IMR-90 (cell line): ENCODE data around the gene MAGEB6B. TPM values are rescaled to one million over a fixed set of nuclear protein-coding genes. Genes with fewer than 3 reads are reported as not detected.

Source experiments
- ATAC-seq: fragments of 200-7000 bp; cut with Tn5 transposase; 2 replicates; pipeline ENCODE4 v1.9.1; 2020; ENCODE audit warnings: low read depth, mild to moderate bottlenecking, moderate library complexity
- BruUV-seq: library from RNA; stranded (reverse); fragments of 400-500 nt; replicated peaks from 2 replicates; lab custom pipeline; 2021; lab: Mats Ljungman, UMichigan
- CTCF ChIA-PET: fragments of 300-600 bp; formaldehyde crosslinking; extraction: SDS; loops from one replicate; lab custom pipeline; 2021; ENCODE audit warnings: antibody characterized with exemption; lab: Yijun Ruan, JAX
- POLR2A ChIA-PET: fragments of 300-600 bp; sonication (Branson Sonifier 250); formaldehyde crosslinking; loops from one replicate; lab custom pipeline; 2022; ENCODE audit warnings: antibody characterized with exemption; ENCODE audit not compliant: unreplicated experiment; lab: Charles Lee
- DNase-seq: peaks from one replicate; pipeline ENCODE4 v3.0.0; 2013
- H2AFZ ChIP-seq: replicated peaks from 2 replicates; pipeline ENCODE3; 2013; ENCODE audit warnings: low read length, mild to moderate bottlenecking; ENCODE audit not compliant: poor library complexity
- H2AK5ac ChIP-seq: 2 replicates; pipeline ENCODE4 v1.6.1; 2013; ENCODE audit warnings: low read depth, low read length, inconsistent platforms
- H2AK9ac ChIP-seq: replicated peaks from 2 replicates; pipeline ENCODE3; 2013; ENCODE audit warnings: mild to moderate bottlenecking, low read depth, low read length, moderate library complexity; ENCODE audit not compliant: poor library complexity
- H2BK120ac ChIP-seq: 2 replicates; pipeline ENCODE4 v1.6.1; 2013; ENCODE audit warnings: low read depth, low read length, inconsistent platforms
- H2BK15ac ChIP-seq: 3 replicates; pipeline ENCODE4 v1.6.1; 2013; ENCODE audit warnings: low read depth, low read length, inconsistent platforms
- H2BK20ac ChIP-seq: 2 replicates; pipeline ENCODE4 v1.6.1; 2013; ENCODE audit warnings: low read depth, mild to moderate bottlenecking, inconsistent platforms, low read length, moderate library complexity
- H2BK5ac ChIP-seq: 2 replicates; pipeline ENCODE4 v1.6.1; 2013; ENCODE audit warnings: mild to moderate bottlenecking, low read depth, low read length, inconsistent platforms; ENCODE audit not compliant: poor library complexity, severe bottlenecking
- H3K14ac ChIP-seq: replicated peaks from 2 replicates; pipeline ENCODE4 v1.6.1; 2013; ENCODE audit warnings: low read depth, low read length, inconsistent platforms
- H3K18ac ChIP-seq: 2 replicates; pipeline ENCODE4 v1.6.1; 2013; ENCODE audit warnings: low read depth, low read length, control low read depth
- H3K23ac ChIP-seq: 2 replicates; pipeline ENCODE4 v1.6.1; 2013; ENCODE audit warnings: low read depth, low read length, inconsistent platforms
- H3K27ac ChIP-seq: 2 replicates; pipeline ENCODE4 v1.5.1; 2013; ENCODE audit warnings: mild to moderate bottlenecking, control low read depth, low read length; ENCODE audit not compliant: insufficient read depth
- H3K27me3 ChIP-seq: 2 replicates; pipeline ENCODE4 v1.6.1; 2013; ENCODE audit warnings: low read length; ENCODE audit not compliant: control insufficient read depth, insufficient read depth
- H3K36me3 ChIP-seq: 2 replicates; pipeline ENCODE4 v1.6.1; 2013; ENCODE audit warnings: low read length, mixed read lengths; ENCODE audit not compliant: control insufficient read depth, insufficient read depth
- H3K4ac ChIP-seq: 2 replicates; pipeline ENCODE4 v1.6.1; 2013; ENCODE audit warnings: low read depth, low read length, inconsistent platforms
- H3K4me1 ChIP-seq: 2 replicates; pipeline ENCODE4 v1.6.1; 2013; ENCODE audit warnings: low read length, mixed read lengths; ENCODE audit not compliant: control insufficient read depth, insufficient read depth
- H3K4me2 ChIP-seq: 2 replicates; pipeline ENCODE4 v1.6.1; 2013; ENCODE audit warnings: low read depth, mild to moderate bottlenecking, control low read depth, low read length, moderate library complexity
- H3K4me3 ChIP-seq: 2 replicates; pipeline ENCODE4 v1.5.1; 2013; ENCODE audit warnings: low read depth, mild to moderate bottlenecking, control low read depth, low read length, moderate library complexity; ENCODE audit not compliant: insufficient read depth
- H3K56ac ChIP-seq: 2 replicates; pipeline ENCODE4 v1.6.1; 2013; ENCODE audit warnings: low read length, inconsistent platforms; ENCODE audit not compliant: insufficient read depth; ENCODE audit errors: extremely low read depth
- H3K79me1 ChIP-seq, 2 experiments: 2 replicates each; pipeline ENCODE4 v1.6.1; 2013; ENCODE audit warnings: low read length in 2 of 2, inconsistent platforms in 1 of 2, low read depth in 1 of 2
- H3K9ac ChIP-seq: 2 replicates; pipeline ENCODE4 v1.6.1; 2013; ENCODE audit warnings: low read depth, low read length, control low read depth
- H3K9me1 ChIP-seq: 2 replicates; pipeline ENCODE4 v1.6.1; 2013; ENCODE audit warnings: low read length, inconsistent platforms; ENCODE audit not compliant: insufficient read depth
- H3K9me3 ChIP-seq: 2 replicates; pipeline ENCODE4 v1.6.1; 2013; ENCODE audit warnings: low read length; ENCODE audit not compliant: control insufficient read depth, insufficient read depth
- H4K20me1 ChIP-seq: 2 replicates; pipeline ENCODE4 v1.6.1; 2013; ENCODE audit warnings: low read length, inconsistent platforms; ENCODE audit not compliant: insufficient read depth
- H4K5ac ChIP-seq: 2 replicates; pipeline ENCODE4 v1.6.1; 2013; ENCODE audit warnings: mild to moderate bottlenecking, low read depth, low read length, control low read depth
- H4K8ac ChIP-seq, 2 experiments: 2 replicates each; pipeline ENCODE4 v1.6.1; 2013; ENCODE audit warnings: low read depth in 2 of 2, low read length in 2 of 2, control low read depth in 1 of 2, inconsistent platforms in 1 of 2
- H4K91ac ChIP-seq: 2 replicates; pipeline ENCODE4 v1.6.1; 2013; ENCODE audit warnings: low read depth, low read length, inconsistent platforms; ENCODE audit not compliant: insufficient read depth
- BHLHE40 ChIP-seq: fragments of 150-350 bp; IDR thresholded peaks from 2 replicates; pipeline ENCODE4 v1.6.1; 2016; ENCODE audit warnings: mild to moderate bottlenecking, low read depth, low read length
- CEBPB ChIP-seq: IDR thresholded peaks from 2 replicates; pipeline ENCODE4 v1.6.1; 2012; ENCODE audit warnings: low read depth, low read length, improper control_type of control experiment
- FOS ChIP-seq: fragments of 150-350 bp; IDR thresholded peaks from 2 replicates; pipeline ENCODE4 v1.6.1; 2016; ENCODE audit warnings: low read depth, low read length
- MAFK ChIP-seq: IDR thresholded peaks from 2 replicates; pipeline ENCODE4 v1.6.1; 2012; ENCODE audit warnings: low read depth, low read length, improper control_type of control experiment
- MAZ ChIP-seq: IDR thresholded peaks from 2 replicates; pipeline ENCODE4 v1.6.1; 2012; ENCODE audit warnings: low read depth, mild to moderate bottlenecking, low read length, improper control_type of control experiment, moderate library complexity, borderline replicate concordance
- NFE2L2 ChIP-seq: fragments of 150-350 bp; IDR thresholded peaks from 2 replicates; pipeline ENCODE4 v1.6.1; 2016; ENCODE audit warnings: low read depth, mild to moderate bottlenecking, low read length
- POLR2A ChIP-seq: IDR thresholded peaks from 2 replicates; pipeline ENCODE4 v1.6.1; 2012; ENCODE audit warnings: mild to moderate bottlenecking, low read depth, low read length
- RAD21 ChIP-seq: IDR thresholded peaks from 2 replicates; pipeline ENCODE4 v1.6.1; 2012; ENCODE audit warnings: low read length, improper control_type of control experiment
- RCOR1 ChIP-seq: IDR thresholded peaks from 2 replicates; pipeline ENCODE4 v1.6.1; 2012; ENCODE audit warnings: mild to moderate bottlenecking, low read length, improper control_type of control experiment; ENCODE audit not compliant: insufficient replicate concordance
- RFX5 ChIP-seq: IDR thresholded peaks from 2 replicates; pipeline ENCODE4 v1.8.0; 2012; ENCODE audit warnings: low read depth, mild to moderate bottlenecking, low read length, moderate library complexity
- SMC3 ChIP-seq: fragments of 150-350 bp; IDR thresholded peaks from 2 replicates; pipeline ENCODE4 v1.6.1; 2016; ENCODE audit warnings: low read depth, mild to moderate bottlenecking, antibody characterized with exemption, low read length, moderate library complexity
- WGBS, 2 experiments: methylation state at CpG; one replicate each; pipeline versions ENCODE4 v1.1.5 to v1.1.7; 2013; ENCODE audit warnings: missing lambda C conversion rate in 2 of 2; ENCODE audit not compliant: insufficient read length in 1 of 2; ENCODE audit errors: extremely low coverage in 2 of 2; 5-methylcytosine and 5-hydroxymethylcytosine counted together
- dilution Hi-C: fragments of 300-500 bp; cut with HindIII; formaldehyde crosslinking; loops from one replicate; pipeline ENCODE4 v1.14.3; 2018; ENCODE audit warnings: low sequenced_read_pairs; ENCODE audit not compliant: unreplicated experiment
- in situ Hi-C: fragments of 300-500 bp; cut with MboI; formaldehyde crosslinking; loops from 3 replicates; pipeline ENCODE4 v1.14.3; 2019; ENCODE audit warnings: low sequenced_read_pairs, inconsistent platforms, mixed read lengths
- intact Hi-C: fragments of 100-400 bp; cut with micrococcal nuclease; formaldehyde crosslinking; loops from 2 replicates; pipeline ENCODE4 v1.10.0; 2022
- polyA plus RNA-seq, 3 experiments: library from polyadenylated mRNA; depleted of rRNA; stranded (reverse); fragments of >200 nt; gene quantifications; 2 replicates each; pipeline ENCODE4 v1.2.3, GENCODE V29; 2012; ENCODE audit warnings: low replicate concordance in 1 of 3
- total RNA-seq: library from RNA; depleted of rRNA; stranded (reverse); fragments of >200 nt; gene quantifications from 2 replicates; pipeline ENCODE4 v1.2.3, GENCODE V29; 2012
- TF ChIP-seq, protein P1 (sequence below): fragments of 150-350 bp; IDR thresholded peaks from 2 replicates; pipeline ENCODE4 v1.6.1; 2016; ENCODE audit warnings: low read depth, mild to moderate bottlenecking, low read length, moderate library complexity, borderline replicate concordance
- TF ChIP-seq, protein P2 (sequence below): conservative IDR thresholded peaks from 2 replicates; pipeline ENCODE4 v1.5.1; 2012; ENCODE audit warnings: mild to moderate bottlenecking, low read depth, low read length, improper control_type of control experiment

The MAGEB6B gene
- total and polyA plus RNA-seq, 2 of the 4 experiments (the other 2 are of a cell fraction), result not detected

DNA sequence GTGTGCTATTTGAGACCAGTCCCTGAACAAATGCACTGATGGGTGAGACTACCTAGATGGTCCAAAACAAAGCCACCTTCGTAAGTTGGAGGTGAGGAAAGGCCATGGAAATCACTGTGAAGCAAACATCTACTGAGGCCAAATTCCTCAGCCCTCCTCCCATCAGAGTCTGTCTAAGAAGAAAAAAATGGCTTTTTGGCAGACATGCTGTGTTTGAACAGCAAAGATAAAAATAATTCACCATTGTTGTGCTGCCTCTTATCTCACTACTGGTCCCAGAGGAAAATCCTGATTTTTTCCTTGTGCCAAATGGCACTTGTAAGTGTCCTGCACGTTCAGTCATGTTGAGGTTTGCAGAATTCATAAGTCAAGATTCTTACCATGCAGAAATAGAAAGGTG is 14.4 kb upstream of the MAGEB6B start:
- dilution Hi-C loops, result no loop called here
- DNase-seq, result no peak
- no peak overlapping the region for H3K4ac ChIP-seq

More for the DNA sequence above, 14.4 kb upstream of the MAGEB6B start:
- no peaks in the 10 kb centered on the region for H3K9me1 ChIP-seq
- H3K9me3 ChIP-seq, result no peaks in the 10 kb centered on the region
- no CpG with 5 or more reads among the region's 2 CpGs for WGBS, 2 experiments
- H4K8ac ChIP-seq, result no peak overlapping the region
- no peak overlapping the region for H3K56ac ChIP-seq
- no peaks in the 10 kb centered on the region for H3K27me3 ChIP-seq
- no peak overlapping the region for H4K91ac ChIP-seq
- H2AK9ac ChIP-seq, result no peak overlapping the region
- no peak overlapping the region for H3K4me3 ChIP-seq
- in situ Hi-C loops, result no loop called here
- no peaks in the 10 kb centered on the region for H3K36me3 ChIP-seq
- POLR2A ChIA-PET, result no interaction called here
- no peak overlapping the region for H3K23ac ChIP-seq
- TF ChIP-seq RAD21 (no peak), RFX5 (no peak), MAFK (no peak), CEBPB (no peak), RCOR1 (no peak), SMC3 (no peak), NFE2L2 (no peak), POLR2A (no peak), MAZ (no peak), FOS (no peak), BHLHE40 (no peak)
- TF ChIP-seq, protein P1, sequence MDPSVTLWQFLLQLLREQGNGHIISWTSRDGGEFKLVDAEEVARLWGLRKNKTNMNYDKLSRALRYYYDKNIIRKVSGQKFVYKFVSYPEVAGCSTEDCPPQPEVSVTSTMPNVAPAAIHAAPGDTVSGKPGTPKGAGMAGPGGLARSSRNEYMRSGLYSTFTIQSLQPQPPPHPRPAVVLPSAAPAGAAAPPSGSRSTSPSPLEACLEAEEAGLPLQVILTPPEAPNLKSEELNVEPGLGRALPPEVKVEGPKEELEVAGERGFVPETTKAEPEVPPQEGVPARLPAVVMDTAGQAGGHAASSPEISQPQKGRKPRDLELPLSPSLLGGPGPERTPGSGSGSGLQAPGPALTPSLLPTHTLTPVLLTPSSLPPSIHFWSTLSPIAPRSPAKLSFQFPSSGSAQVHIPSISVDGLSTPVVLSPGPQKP, result no peak
- TF ChIP-seq, protein P2, sequence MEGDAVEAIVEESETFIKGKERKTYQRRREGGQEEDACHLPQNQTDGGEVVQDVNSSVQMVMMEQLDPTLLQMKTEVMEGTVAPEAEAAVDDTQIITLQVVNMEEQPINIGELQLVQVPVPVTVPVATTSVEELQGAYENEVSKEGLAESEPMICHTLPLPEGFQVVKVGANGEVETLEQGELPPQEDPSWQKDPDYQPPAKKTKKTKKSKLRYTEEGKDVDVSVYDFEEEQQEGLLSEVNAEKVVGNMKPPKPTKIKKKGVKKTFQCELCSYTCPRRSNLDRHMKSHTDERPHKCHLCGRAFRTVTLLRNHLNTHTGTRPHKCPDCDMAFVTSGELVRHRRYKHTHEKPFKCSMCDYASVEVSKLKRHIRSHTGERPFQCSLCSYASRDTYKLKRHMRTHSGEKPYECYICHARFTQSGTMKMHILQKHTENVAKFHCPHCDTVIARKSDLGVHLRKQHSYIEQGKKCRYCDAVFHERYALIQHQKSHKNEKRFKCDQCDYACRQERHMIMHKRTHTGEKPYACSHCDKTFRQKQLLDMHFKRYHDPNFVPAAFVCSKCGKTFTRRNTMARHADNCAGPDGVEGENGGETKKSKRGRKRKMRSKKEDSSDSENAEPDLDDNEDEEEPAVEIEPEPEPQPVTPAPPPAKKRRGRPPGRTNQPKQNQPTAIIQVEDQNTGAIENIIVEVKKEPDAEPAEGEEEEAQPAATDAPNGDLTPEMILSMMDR, result no peak
- no peak overlapping the region for H2BK5ac ChIP-seq
- no peak overlapping the region for H3K4me2 ChIP-seq
- no peak overlapping the region for H3K18ac ChIP-seq
- H3K9ac ChIP-seq, result no peak overlapping the region
- ATAC-seq, result no peak
- H2BK15ac ChIP-seq, result no peak overlapping the region
- CTCF ChIA-PET, result no interaction called here
- H2BK120ac ChIP-seq, result no peak overlapping the region
- no peaks in the 10 kb centered on the region for H4K20me1 ChIP-seq
- H2BK20ac ChIP-seq, result no peak overlapping the region
- no peak overlapping the region for H3K27ac ChIP-seq
- no peak overlapping the region for H2AK5ac ChIP-seq
- no peaks in the 10 kb centered on the region for H3K79me1 ChIP-seq
- intact Hi-C loops, result no loop called here
- H4K5ac ChIP-seq, result no peak overlapping the region
- no peaks in the 10 kb centered on the region for H3K4me1 ChIP-seq
- no TSS peak for BruUV-seq
- H3K14ac ChIP-seq, result no peak overlapping the region
- H2AFZ ChIP-seq, result no peak overlapping the region
